HG03025 (cell line): Measurements from ENCODE around the gene CRB3.
"Not testable (repeated sequence)": the region's sequence is repeated elsewhere in the genome, so short reads cannot be mapped to it uniquely, and the experiment has no call there.

Experiments
- ATAC-seq: cut with Tn5 transposase; IDR thresholded peaks from one replicate; pipeline ENCODE4 v1.9.1; 2021; ENCODE audit warnings: mild to moderate bottlenecking, moderate library complexity; ENCODE audit not compliant: unreplicated experiment, low FRiP score

The CRB3 gene

GRCh38 chr19:6489278-6490061 lies 25.4 kb downstream of the CRB3 start:
- no peak for ATAC-seq

GRCh38 chr19:6490134-6490533 lies 26.1 kb downstream of the CRB3 start:
- ATAC-seq, result no peak

- ATAC-seq, result no peak
Measured at GRCh38 chr19:6491802-6492592, 27.9 kb downstream of the CRB3 start.

- no peak for ATAC-seq
Measured at GRCh38 chr19:6494438-6495036, 30.5 kb downstream of the CRB3 start.

- no peak for ATAC-seq
Measured at GRCh38 chr19:6495947-6496346, 31.9 kb downstream of the CRB3 start.

- no peak for ATAC-seq
Measured at GRCh38 chr19:6498294-6499036, 34.4 kb downstream of the CRB3 start.

- ATAC-seq, result no peak
Measured at GRCh38 chr19:6499052-6499790, 35.1 kb downstream of the CRB3 start.

- ATAC-seq, result no peak
Measured at GRCh38 chr19:6500837-6501739, 37.0 kb downstream of the CRB3 start.

GRCh38 chr19:6501740-6502648 lies 37.9 kb downstream of the CRB3 start, which contains the start of gene TUBB4A:
Gene TUBB4A (minus strand): TSS chr19:6502309. CDS start chr19:6502212, 97 bp downstream.
- no peak for ATAC-seq

- no peak for ATAC-seq
Measured at GRCh38 chr19:6503407-6504201, 39.5 kb downstream of the CRB3 start.

- ATAC-seq, result not testable (repeated sequence)
Measured at GRCh38 chr19:6508028-6508771, 44.1 kb downstream of the CRB3 start.

GRCh38 chr19:6509118-6509971 lies 45.3 kb downstream of the CRB3 start:
- ATAC-seq, result no peak

- no peak for ATAC-seq
Measured at GRCh38 chr19:6510618-6511017, 46.5 kb downstream of the CRB3 start.

- no peak for ATAC-seq
Measured at GRCh38 chr19:6514089-6514488, 50.0 kb downstream of the CRB3 start.

GRCh38 chr19:6514926-6515544 lies 51.0 kb downstream of the CRB3 start:
- no peak for ATAC-seq
